Testis (tissue), 2 donors: ENCODE data around the gene UBE3B.

Source experiments
- POLR2A ChIP-seq: fragments of 450-650 bp; IDR thresholded peaks from one replicate; pipeline ENCODE4 v1.6.1; 2017; ENCODE audit warnings: antibody characterized with exemption, mild to moderate bottlenecking, moderate library complexity
- TF ChIP-seq, protein P1 (sequence below), 3 experiments: fragments of 450-650 bp in 2 of 3; fragments of 200-600 bp in 1 of 3; sonication (generic) in 1 of 3; IDR thresholded peaks; one replicate each; pipeline ENCODE4 v1.5.1; 2016 to 2019; ENCODE audit warnings: antibody characterized with exemption in 3 of 3, mild to moderate bottlenecking in 2 of 3, moderate library complexity in 1 of 3

DNA sequence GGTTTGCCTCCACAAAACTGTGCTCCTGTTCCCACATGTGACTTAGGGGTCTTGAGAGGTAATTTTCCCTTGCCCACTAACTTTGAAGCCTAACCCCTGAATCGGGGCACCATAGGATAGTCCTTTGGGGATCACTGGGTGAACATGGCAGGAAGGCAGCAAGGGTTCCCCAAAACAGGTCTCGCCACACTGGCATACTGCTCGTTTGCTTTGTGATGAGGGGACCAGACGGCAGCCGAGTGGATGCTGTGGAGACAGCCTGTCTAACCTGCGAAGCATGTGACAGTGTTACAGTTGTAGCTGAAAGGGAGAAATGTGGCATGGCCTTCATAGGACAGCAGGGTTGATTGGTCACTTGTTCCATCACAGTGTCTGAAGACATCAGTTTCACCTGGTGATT lies 42.4 kb downstream of the UBE3B start:
- no peak for TF ChIP-seq POLR2A
- TF ChIP-seq, protein P1, sequence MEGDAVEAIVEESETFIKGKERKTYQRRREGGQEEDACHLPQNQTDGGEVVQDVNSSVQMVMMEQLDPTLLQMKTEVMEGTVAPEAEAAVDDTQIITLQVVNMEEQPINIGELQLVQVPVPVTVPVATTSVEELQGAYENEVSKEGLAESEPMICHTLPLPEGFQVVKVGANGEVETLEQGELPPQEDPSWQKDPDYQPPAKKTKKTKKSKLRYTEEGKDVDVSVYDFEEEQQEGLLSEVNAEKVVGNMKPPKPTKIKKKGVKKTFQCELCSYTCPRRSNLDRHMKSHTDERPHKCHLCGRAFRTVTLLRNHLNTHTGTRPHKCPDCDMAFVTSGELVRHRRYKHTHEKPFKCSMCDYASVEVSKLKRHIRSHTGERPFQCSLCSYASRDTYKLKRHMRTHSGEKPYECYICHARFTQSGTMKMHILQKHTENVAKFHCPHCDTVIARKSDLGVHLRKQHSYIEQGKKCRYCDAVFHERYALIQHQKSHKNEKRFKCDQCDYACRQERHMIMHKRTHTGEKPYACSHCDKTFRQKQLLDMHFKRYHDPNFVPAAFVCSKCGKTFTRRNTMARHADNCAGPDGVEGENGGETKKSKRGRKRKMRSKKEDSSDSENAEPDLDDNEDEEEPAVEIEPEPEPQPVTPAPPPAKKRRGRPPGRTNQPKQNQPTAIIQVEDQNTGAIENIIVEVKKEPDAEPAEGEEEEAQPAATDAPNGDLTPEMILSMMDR (IDR thresholded peaks at IDR 0.05): no peak
